ENCODE results near the gene CAMK2B. TPM values are rescaled to one million over a fixed set of nuclear protein-coding genes. Genes with fewer than 3 reads are reported as not detected.

The CAMK2B gene
- total and polyA plus RNA-seq, 7 donors, result 0.23 to 3.2 (median 1.5) TPM; not detected in 1

DNA sequence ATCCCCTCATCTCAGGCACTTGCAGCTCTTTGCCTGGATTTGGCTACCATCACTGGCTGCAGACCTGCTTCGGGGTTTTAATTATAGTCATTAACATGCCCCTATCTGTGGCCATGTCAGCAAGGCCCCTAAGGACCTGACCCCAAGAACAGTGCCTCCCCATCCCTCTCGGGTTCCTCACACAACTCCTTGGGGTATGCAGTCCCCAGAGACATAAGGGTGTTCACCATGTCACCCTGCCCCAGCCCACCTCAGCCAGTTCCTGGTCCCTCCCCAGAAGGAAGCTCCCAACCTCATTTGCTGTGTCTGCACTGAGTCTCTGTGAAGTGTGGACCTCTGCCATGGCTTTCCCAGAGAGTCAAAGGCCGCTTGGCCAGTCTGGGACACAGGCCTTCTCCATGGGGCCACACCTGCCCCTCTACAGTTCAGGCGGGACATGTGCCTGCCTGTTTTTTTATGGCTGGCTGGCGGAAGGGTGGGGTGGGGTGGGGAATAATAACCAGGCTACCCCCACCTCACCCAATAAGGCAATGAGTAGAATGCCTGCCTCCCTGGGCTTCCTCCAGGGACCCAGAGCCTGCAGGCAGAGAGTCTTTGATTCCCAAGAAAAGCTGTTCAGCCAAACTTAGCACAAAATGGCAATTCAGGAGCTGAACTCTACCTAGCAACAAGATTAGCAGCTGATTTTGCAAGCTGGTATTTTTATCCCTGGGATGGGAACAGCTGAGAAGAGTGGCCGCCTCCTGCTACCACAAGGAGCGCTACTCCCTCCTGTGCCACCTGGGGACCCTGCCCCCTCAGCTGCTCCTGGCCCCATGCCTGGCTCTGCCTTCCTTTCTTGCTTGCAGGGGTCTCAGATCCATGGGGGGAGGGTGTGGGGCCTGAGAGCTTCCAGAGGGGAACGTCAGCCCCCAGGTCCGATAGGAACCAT, 23.7 kb upstream of the CAMK2B start:
- Histone ChIP-seq H3K27ac (no peak overlapping the region), H3K4me3 (no peak overlapping the region), H3K27me3 (no peaks in the 10 kb centered on the region), H3K9me3 (no peaks in the 10 kb centered on the region), H3K36me3 (no peaks in the 10 kb centered on the region), H3K4me1 (no peaks in the 10 kb centered on the region)
- intact Hi-C loops (cut with DNase I), result no loop called here
- WGBS, 2 donors, result 61 to 80% methylated on average over 9 of the region's 9 CpGs
- no peak for DNase-seq
- TF ChIP-seq POLR2A (IDR thresholded peaks at IDR 0.05) (no peak), POLR2AphosphoS5 (IDR thresholded peaks at IDR 0.05) (no peak)

DNA sequence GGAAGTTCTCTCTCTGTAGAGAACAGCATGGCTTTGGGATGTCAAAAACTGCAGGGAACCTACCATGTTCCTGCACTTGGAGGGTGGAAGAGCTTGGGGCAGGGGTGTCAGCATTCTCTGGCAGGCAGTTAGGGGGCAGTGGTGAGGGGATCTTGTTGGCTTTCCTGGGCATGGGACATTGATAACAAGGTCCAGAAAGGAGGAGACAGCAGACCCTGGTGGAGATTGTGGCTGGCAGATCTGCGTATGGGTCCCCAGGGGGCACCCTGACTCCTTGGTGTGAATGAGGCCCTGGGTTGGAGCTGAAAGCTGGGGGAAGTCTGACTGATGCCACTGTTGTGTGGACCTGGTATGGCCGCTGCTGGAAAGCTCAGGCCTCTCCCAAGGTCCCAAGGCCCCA, 22.9 kb upstream of the CAMK2B start:
- TF ChIP-seq POLR2AphosphoS5 (IDR thresholded peaks at IDR 0.05), result no peak
- TF ChIP-seq, protein P1, sequence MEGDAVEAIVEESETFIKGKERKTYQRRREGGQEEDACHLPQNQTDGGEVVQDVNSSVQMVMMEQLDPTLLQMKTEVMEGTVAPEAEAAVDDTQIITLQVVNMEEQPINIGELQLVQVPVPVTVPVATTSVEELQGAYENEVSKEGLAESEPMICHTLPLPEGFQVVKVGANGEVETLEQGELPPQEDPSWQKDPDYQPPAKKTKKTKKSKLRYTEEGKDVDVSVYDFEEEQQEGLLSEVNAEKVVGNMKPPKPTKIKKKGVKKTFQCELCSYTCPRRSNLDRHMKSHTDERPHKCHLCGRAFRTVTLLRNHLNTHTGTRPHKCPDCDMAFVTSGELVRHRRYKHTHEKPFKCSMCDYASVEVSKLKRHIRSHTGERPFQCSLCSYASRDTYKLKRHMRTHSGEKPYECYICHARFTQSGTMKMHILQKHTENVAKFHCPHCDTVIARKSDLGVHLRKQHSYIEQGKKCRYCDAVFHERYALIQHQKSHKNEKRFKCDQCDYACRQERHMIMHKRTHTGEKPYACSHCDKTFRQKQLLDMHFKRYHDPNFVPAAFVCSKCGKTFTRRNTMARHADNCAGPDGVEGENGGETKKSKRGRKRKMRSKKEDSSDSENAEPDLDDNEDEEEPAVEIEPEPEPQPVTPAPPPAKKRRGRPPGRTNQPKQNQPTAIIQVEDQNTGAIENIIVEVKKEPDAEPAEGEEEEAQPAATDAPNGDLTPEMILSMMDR (IDR thresholded peaks at IDR 0.05), result no peak
- no peak for TF ChIP-seq POLR2A (IDR thresholded peaks at IDR 0.05)
- TF ChIP-seq EP300 (IDR thresholded peaks at IDR 0.05), result no peak
- no peak overlapping the region for H3K4me3 ChIP-seq
- no peaks in the 10 kb centered on the region for H3K4me1 ChIP-seq
- no peaks in the 10 kb centered on the region for H3K9me3 ChIP-seq
- WGBS, 2 donors, result 85 to 93% methylated on average over 2 of the region's 2 CpGs
- no peak overlapping the region for H3K27ac ChIP-seq
- no peaks in the 10 kb centered on the region for H3K27me3 ChIP-seq
- DNase-seq, result no peak
- H3K36me3 ChIP-seq, result no peaks in the 10 kb centered on the region
- intact Hi-C loops (cut with DNase I), result no loop called here

DNA sequence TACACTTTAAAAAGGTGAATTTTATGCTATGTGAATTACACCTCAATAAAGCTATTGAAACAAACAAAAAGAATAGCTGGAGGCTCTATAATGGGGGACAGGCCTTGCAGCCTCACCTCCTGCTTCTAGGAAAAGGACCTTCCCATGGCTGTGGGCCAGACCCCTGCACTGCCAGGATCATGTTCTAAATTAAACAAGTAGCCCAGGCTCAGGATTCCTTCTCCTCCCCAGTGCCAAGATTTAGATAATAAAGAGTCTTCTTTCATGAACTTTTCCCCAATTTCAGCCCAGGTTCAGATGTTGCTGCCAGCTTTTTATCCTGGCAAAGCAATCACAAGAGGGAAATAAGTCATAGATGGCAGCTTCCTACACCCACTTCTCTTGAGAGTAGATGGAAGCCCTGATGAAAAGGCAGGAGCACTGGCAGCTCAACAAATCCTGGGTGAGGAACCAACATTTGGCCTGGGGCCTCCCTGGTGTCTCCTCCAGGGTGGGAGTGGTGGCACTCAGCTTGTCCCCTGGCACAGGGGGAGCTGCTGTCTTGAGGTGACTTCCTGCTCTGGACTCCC, 22.2 kb upstream of the CAMK2B start:
- intact Hi-C loops (cut with DNase I), result no loop called here

DNA sequence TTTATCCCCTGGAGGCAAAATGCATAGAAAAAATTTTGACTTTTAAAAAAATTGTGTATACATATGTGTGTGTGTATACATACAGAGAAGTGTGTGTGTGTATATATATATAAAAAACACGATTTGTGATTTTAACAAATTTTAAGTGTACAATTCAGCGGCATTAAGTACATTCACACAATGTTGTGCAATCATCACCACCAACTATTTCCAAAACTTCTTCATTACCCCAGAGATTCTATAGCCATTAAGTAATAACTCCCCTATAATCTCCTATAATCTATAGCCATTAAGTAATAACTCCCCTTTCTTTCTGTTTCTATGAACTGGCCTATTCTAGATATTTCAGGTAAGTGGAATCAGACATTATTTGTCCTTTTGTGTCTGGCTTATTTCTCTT, 20.7 kb upstream of the CAMK2B start:
- H3K4me3 ChIP-seq, result no peak overlapping the region
- H3K27me3 ChIP-seq, result no peaks in the 10 kb centered on the region
- no peak for DNase-seq
- H3K36me3 ChIP-seq, result no peaks in the 10 kb centered on the region
- TF ChIP-seq, protein P1 (IDR thresholded peaks at IDR 0.05), result no peak
- TF ChIP-seq EP300 (IDR thresholded peaks at IDR 0.05), result no peak
- no peak for TF ChIP-seq POLR2A (IDR thresholded peaks at IDR 0.05)
- TF ChIP-seq POLR2AphosphoS5 (IDR thresholded peaks at IDR 0.05), result no peak
- no peaks in the 10 kb centered on the region for H3K4me1 ChIP-seq
- WGBS, 2 donors, result 89% methylated on average over 2 of the region's 2 CpGs
- intact Hi-C loops (cut with DNase I), result no loop called here
- H3K27ac ChIP-seq, result no peak overlapping the region
- no peaks in the 10 kb centered on the region for H3K9me3 ChIP-seq

More for the DNA sequence above, 22.2 kb upstream of the CAMK2B start:
- H3K9me3 ChIP-seq, result no peaks in the 10 kb centered on the region
- no peak overlapping the region for H3K27ac ChIP-seq
- H3K4me1 ChIP-seq, result no peaks in the 10 kb centered on the region
- TF ChIP-seq, protein P1 (IDR thresholded peaks at IDR 0.05), result no peak
- no peak for TF ChIP-seq POLR2A (IDR thresholded peaks at IDR 0.05)
- TF ChIP-seq EP300 (IDR thresholded peaks at IDR 0.05), result no peak
- no peak for TF ChIP-seq POLR2AphosphoS5 (IDR thresholded peaks at IDR 0.05)
- no peaks in the 10 kb centered on the region for H3K27me3 ChIP-seq
- no peaks in the 10 kb centered on the region for H3K36me3 ChIP-seq
- no peak for DNase-seq
- H3K4me3 ChIP-seq, result no peak overlapping the region

DNA sequence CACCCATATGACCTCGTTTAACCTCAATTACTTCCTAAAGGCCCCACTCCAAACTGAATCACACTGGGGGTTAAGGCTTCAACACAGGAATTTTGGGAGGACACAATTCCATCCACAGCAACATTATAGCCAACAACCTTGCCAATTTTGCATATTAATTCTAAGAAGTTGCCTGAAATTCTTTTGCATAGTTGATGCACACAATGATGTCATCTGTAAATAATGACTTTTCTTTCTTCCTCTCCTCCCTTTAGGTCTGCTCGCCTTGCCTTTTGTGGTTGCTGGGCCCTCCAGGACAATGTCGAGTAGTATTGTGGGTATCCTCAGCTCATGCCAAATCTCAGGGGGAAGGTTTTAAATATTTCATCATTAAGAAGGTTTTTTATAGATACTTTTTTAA, 16.0 kb upstream of the CAMK2B start:
- Histone ChIP-seq H3K4me3 (no peak overlapping the region), H3K27me3 (no peaks in the 10 kb centered on the region), H3K36me3 (no peaks in the 10 kb centered on the region), H3K9me3 (no peaks in the 10 kb centered on the region), H3K27ac (no peak overlapping the region), H3K4me1 (no peaks in the 10 kb centered on the region)
- 82 to 89% methylated on average over 3 of the region's 3 CpGs for WGBS, 2 donors
- TF ChIP-seq POLR2AphosphoS5 (IDR thresholded peaks at IDR 0.05), result no peak
- TF ChIP-seq POLR2A (IDR thresholded peaks at IDR 0.05), result no peak
- no peak for TF ChIP-seq EP300 (IDR thresholded peaks at IDR 0.05)
- TF ChIP-seq, protein P1 (IDR thresholded peaks at IDR 0.05), result no peak
- intact Hi-C loops (cut with DNase I), result no loop called here
- no peak for DNase-seq

All from sigmoid colon (tissue), 7 donors.